A673 (cell line): ENCODE data around the gene FREY1. TPM values are rescaled to one million over a fixed set of nuclear protein-coding genes. Genes with fewer than 3 reads are reported as not detected.

ENCODE experiments used
- BruUV-seq: library from RNA; stranded (reverse); fragments of 400-500 nt; replicated peaks from 2 replicates; lab custom pipeline; 2021; lab: Mats Ljungman, UMichigan
- CTCF ChIA-PET: fragments of 300-600 bp; sonication (Branson Sonifier 250); formaldehyde crosslinking; loops from one replicate; lab custom pipeline; 2022; ENCODE audit warnings: antibody characterized with exemption; lab: Charles Lee
- POLR2A ChIA-PET: fragments of 300-600 bp; sonication (Branson Sonifier 250); formaldehyde crosslinking; loops from one replicate; lab custom pipeline; 2022; ENCODE audit warnings: antibody characterized with exemption; ENCODE audit not compliant: low non-redundant PET; lab: Charles Lee
- DNase-seq: peaks from one replicate; pipeline ENCODE4 v3.0.0-alpha.2; 2015; ENCODE audit warnings: low spot score
- H3K27ac ChIP-seq: fragments of 200-600 bp; sonication (generic); 2 replicates; pipeline ENCODE4 v1.5.1; 2016; ENCODE audit warnings: mixed run types, low read depth, mild to moderate bottlenecking, mixed read lengths, antibody characterized with exemption, low read length; ENCODE audit not compliant: poor library complexity, severe bottlenecking
- H3K27me3 ChIP-seq: fragments of 200-600 bp; sonication (generic); replicated peaks from 2 replicates; pipeline ENCODE4 v1.6.1; 2017; ENCODE audit warnings: mixed run types, low read depth, mild to moderate bottlenecking, mixed read lengths, antibody characterized with exemption, low read length; ENCODE audit not compliant: insufficient read depth, poor library complexity
- H3K36me3 ChIP-seq: fragments of 200-600 bp; sonication (generic); 2 replicates; pipeline ENCODE4 v1.6.1; 2016; ENCODE audit warnings: mixed run types, mild to moderate bottlenecking, mixed read lengths, antibody characterized with exemption, low read length; ENCODE audit not compliant: insufficient read depth, poor library complexity, severe bottlenecking
- H3K4me1 ChIP-seq: fragments of 200-600 bp; sonication (generic); 2 replicates; pipeline ENCODE4 v1.6.1; 2017; ENCODE audit warnings: mixed run types, mild to moderate bottlenecking, mixed read lengths, antibody characterized with exemption, low read length; ENCODE audit not compliant: insufficient read depth, poor library complexity, severe bottlenecking
- H3K4me3 ChIP-seq: fragments of 200-600 bp; sonication (generic); 2 replicates; pipeline ENCODE4 v1.5.1; 2016; ENCODE audit warnings: low read depth, mixed run types, mild to moderate bottlenecking, mixed read lengths, low read length; ENCODE audit not compliant: poor library complexity, severe bottlenecking
- H3K9me3 ChIP-seq: fragments of 200-600 bp; sonication (generic); 2 replicates; pipeline ENCODE4 v1.6.1; 2016; ENCODE audit warnings: mixed run types, low read depth, mild to moderate bottlenecking, mixed read lengths, antibody characterized with exemption, low read length; ENCODE audit not compliant: poor library complexity, severe bottlenecking
- EZH2 ChIP-seq: fragments of 200-600 bp; sonication (generic); IDR thresholded peaks from 2 replicates; pipeline ENCODE4 v1.6.1; 2017; ENCODE audit warnings: borderline replicate concordance, low read depth, mild to moderate bottlenecking, mixed read lengths, antibody characterized with exemption, low read length; ENCODE audit not compliant: poor library complexity, severe bottlenecking
- intact Hi-C: fragments of 100-400 bp; cut with micrococcal nuclease; formaldehyde crosslinking; loops from one replicate; pipeline ENCODE4 v1.10.0; 2022; ENCODE audit not compliant: unreplicated experiment
- total RNA-seq: library from RNA; stranded (reverse); gene quantifications from 2 replicates; pipeline ENCODE4 v1.2.3, GENCODE V29; 2021
- TF ChIP-seq, protein P1 (sequence below): fragments of 300-800, 200-600 bp; sonication (generic); conservative IDR thresholded peaks from 2 replicates; pipeline ENCODE4 v1.5.1; 2017; ENCODE audit warnings: low read depth, mild to moderate bottlenecking, antibody characterized with exemption, low read length, moderate library complexity, mixed read lengths

The FREY1 gene
- total RNA-seq, 1 experiment from 2014 or later, result 3.8 TPM

GRCh38 chr11:45933846-45934579 lies 26.9 kb upstream of the FREY1 start:
- POLR2A ChIA-PET, result no interaction called here
- DNase-seq, result no peak
- no peak overlapping the region for H3K27ac ChIP-seq
- H3K9me3 ChIP-seq, result no peaks in the 10 kb centered on the region
- intact Hi-C loops, result no loop called here
- TF ChIP-seq EZH2, result no peak
- TF ChIP-seq, protein P1, sequence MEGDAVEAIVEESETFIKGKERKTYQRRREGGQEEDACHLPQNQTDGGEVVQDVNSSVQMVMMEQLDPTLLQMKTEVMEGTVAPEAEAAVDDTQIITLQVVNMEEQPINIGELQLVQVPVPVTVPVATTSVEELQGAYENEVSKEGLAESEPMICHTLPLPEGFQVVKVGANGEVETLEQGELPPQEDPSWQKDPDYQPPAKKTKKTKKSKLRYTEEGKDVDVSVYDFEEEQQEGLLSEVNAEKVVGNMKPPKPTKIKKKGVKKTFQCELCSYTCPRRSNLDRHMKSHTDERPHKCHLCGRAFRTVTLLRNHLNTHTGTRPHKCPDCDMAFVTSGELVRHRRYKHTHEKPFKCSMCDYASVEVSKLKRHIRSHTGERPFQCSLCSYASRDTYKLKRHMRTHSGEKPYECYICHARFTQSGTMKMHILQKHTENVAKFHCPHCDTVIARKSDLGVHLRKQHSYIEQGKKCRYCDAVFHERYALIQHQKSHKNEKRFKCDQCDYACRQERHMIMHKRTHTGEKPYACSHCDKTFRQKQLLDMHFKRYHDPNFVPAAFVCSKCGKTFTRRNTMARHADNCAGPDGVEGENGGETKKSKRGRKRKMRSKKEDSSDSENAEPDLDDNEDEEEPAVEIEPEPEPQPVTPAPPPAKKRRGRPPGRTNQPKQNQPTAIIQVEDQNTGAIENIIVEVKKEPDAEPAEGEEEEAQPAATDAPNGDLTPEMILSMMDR, result no peak
- CTCF ChIA-PET, result interaction anchor here (0.7 kb wide), 1 partner anchor 61 kb away, joined by 3 read pairs; no protein-coding TSS in a partner anchor
- no peaks in the 10 kb centered on the region for H3K27me3 ChIP-seq
- no peaks in the 10 kb centered on the region for H3K4me1 ChIP-seq
- H3K36me3 ChIP-seq, result peaks cover 46% of the 10 kb centered on the region
- BruUV-seq, result no TSS peak
- no peak overlapping the region for H3K4me3 ChIP-seq

DNA sequence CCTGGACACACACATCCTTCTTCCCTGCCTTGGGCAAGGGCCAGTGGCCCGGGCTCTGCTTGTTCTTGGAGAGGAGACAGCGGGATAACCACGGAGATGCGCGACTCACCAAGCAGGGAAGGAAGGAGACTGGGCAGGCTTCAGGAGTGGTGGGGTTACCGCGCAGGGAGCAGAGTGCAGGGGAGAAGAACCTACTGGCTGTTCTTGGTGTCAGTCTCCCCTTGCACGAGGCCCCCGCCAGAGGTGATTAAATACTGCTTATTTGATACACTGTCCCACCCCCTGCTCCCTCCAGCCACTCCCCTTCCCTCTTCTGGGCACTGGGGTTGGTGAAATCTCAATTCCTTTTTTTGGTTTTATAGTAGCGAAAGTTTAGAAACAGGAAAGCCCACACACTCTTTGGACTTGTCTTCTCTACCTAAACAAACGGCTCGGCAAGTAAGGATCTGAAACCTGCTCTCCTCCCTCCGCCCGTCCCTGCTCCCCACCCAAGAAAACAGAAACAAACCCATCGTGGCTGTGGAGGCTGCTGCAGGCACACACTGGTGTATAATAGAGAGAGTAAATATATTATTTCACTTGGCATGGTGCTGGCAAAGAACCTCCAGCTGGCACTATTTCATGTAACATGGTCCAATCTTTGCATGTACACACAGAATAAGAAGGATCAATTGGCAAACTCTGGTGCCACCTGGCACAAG lies 26.2 kb upstream of the FREY1 start:
- H3K27ac ChIP-seq, result no peak overlapping the region
- CTCF ChIA-PET, result no interaction called here
- TF ChIP-seq, protein P1, result no peak
- TF ChIP-seq EZH2, result no peak
- no peak for DNase-seq
- H3K27me3 ChIP-seq, result no peaks in the 10 kb centered on the region
- H3K4me3 ChIP-seq, result no peak overlapping the region
- no peaks in the 10 kb centered on the region for H3K9me3 ChIP-seq
- POLR2A ChIA-PET, result no interaction called here
- TSS peak; percentile 55 for BruUV-seq
- H3K36me3 ChIP-seq, result peaks cover 45% of the 10 kb centered on the region
- H3K4me1 ChIP-seq, result no peaks in the 10 kb centered on the region
- intact Hi-C loops, result no loop called here

DNA sequence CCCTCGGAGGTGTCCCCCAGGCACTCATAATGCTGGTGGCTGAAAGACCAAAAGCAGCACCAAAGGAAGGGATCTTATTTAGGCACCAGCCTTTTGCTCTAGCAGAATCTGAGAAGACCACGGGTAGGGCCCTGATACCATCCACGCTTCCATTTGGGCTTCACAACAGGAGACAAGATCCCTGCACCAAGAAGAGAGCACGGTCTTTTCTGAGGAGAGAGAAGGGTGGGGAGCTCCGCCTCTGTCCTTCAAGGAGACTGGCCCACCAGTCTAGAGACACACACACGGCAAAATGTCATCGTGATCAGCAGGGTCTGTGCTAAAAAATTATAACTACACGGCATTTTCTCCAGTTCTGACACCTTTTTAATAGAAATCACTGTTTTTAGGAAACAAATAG lies 25.1 kb upstream of the FREY1 start:
- H3K36me3 ChIP-seq, result peaks cover 37% of the 10 kb centered on the region
- ChIA-PET POLR2A (no interaction called here), CTCF (interaction anchor here (1.2 kb wide), 1 partner anchor 74 kb away, joined by 3 read pairs; no protein-coding TSS in a partner anchor)

More for the DNA sequence above, 25.1 kb upstream of the FREY1 start:
- no peak overlapping the region for H3K4me3 ChIP-seq
- no peaks in the 10 kb centered on the region for H3K4me1 ChIP-seq
- no peak for TF ChIP-seq EZH2
- TF ChIP-seq, protein P1, result no peak
- intact Hi-C loops, result no loop called here
- no peak for DNase-seq
- H3K27ac ChIP-seq, result no peak overlapping the region
- H3K9me3 ChIP-seq, result no peaks in the 10 kb centered on the region
- BruUV-seq, result no TSS peak
- no peaks in the 10 kb centered on the region for H3K27me3 ChIP-seq
